Activated naive CD8-positive, alpha-beta T cell treated with anti-CD3 and anti-CD28 coated beads, Interleukin-2, amount 50 U/mL, for 16 hours (primary cell): ENCODE data around the gene ITGAE.

Experiments
- DNase-seq: peaks from one replicate; pipeline ENCODE4 v3.0.0-alpha.2; 2020; ENCODE audit warnings: low read depth, low spot score

Gene ITGAE

DNA sequence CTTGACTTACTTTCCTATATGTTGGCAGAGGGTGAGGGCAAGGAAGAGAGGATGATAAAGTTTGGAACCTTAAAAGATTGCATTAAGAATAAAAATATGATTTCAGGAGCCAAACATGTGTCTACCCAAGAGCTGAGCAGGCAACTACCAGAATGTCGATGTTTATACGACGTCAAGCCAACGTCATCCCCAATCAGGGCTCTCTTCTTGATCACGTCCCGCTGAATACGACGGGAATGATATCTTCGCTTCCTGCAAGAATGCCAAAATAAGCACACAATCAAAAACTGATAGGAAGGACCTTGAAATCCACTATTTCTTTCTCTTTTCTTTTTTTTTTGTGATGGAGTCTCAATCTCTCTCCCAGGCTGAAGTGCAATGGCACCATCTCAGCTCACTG, 20.1 kb upstream of the ITGAE start:
- DNase-seq, result no peak

DNA sequence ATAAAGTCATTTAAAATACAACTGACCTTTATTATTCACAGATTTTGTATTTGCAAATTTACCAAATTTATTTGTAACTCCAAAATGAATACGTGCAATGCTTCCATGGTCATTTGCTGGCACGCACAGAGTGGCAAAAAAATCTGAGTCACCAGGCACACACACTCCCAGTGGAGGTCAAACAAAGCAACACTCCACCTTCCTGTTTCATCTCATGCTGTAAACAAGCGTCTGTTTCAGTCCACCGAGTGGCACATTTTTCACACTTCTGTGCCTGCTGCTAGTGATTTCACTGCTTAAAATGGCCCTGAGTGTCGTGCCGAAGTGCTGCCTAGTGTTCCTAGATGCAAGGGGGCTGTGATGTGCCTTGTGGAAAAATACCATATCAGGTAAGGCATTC, 17.8 kb upstream of the ITGAE start:
- no peak for DNase-seq

DNA sequence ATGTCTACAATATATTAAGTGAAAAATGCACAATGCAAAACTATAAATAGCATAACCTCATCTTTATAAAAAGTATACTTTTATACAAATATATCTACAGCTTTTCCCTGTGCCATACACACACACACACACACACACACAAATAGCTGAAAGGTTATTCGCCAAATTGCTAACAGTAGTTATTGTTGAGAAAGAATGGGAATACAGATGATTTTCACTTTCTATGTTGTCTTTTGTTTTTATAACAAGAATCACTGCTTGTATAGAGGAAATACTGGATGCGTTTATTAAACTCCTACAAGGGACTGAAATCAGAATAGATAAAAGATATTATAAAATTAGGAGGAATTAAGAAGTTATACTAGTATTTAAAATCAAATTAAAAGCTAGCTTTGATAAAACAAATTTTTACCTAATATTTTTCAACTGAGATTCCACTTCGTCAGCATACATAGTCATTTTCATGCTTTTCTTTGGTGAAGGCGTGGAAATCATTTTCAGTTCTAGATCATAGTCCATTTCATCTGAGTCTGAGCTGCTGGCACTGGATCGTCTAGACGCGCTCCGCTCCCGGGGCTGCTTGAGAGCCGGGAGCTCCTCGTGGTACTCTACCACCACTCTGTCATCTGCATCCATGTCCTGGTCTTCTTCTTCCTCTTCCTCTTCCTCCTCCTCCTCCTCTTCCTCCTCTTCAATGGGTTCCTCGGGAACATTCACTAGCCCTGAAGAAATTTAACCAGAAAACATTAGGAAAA, 17.0 kb upstream of the ITGAE start:
- no peak for DNase-seq

DNA sequence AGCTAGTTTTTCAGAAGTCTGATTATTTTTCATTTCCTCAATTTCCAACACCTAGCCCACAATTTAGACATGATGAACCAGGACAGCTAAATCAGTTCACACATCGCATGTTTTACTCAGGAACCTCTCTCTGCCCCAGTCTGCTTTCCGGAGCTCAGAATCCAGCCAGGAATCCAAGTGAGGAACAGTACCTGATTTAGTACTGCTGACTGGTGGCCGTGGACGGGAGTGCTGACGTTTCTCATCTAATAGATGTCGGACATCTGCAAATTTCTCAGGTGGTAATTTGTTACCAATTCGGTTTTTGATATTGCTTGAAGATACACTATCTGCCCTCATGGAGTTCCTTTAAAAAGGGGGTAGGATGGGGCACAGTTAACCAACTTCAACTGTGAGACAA, 14.9 kb upstream of the ITGAE start:
- no peak for DNase-seq

DNA sequence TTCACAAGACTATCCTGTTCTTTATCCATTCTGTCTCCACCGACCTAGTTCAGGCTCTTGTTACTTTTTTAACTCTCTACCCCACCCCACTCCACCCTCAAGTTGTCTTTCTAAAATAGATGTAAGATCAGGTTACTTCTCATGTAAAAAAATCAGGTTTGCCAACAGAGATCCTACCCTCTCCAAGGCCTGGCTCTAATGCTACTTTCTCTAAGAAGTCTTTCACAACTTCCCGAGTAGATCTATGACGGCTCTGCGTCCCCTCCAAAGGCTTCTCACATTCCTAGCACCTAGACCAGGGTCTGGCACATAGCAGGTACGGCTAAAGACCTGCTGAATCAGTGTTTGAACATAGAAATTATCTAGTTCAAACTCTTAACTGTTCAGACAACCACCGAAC, 14.1 kb upstream of the ITGAE start:
- DNase-seq, result no peak

DNA sequence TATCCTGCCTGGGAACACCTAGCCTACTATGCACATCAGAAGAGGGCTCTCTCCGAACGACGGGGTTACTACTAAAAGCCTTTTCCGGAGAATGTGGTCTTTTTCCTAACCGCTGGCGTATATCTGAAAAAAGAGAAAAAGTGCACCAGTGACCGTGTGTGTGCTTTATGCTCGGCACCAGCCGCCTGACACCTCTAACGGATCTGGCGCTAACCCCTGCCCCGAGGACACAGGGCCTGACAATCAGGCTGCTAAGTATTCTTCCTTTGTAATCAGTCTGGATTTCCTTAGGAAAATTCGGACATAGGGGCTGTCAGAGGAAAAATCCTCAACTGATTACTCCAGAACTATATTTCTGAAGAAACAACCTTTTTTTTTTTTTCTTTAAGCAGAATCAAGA, 13.4 kb upstream of the ITGAE start:
- no peak for DNase-seq

DNA sequence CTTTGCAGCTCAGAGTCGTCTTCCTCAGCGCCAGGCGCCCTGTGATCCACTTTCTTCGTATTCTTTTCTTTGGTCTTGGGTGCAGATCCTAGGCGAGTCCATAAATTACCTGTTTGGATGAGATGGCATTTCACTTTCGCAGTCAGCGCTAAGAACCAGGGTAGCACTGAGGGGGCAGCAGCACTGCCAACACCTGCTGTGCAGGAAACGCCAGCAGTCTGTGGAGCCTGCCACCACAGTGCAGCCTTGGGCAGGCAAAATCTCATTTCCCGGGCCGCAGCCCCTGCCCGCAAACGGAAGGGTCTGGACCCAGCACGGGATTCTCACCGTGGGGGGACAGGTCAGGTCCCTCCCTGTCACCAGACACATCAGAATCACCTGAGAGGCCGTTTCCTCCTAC, 12.2 kb upstream of the ITGAE start:
- no peak for DNase-seq

DNA sequence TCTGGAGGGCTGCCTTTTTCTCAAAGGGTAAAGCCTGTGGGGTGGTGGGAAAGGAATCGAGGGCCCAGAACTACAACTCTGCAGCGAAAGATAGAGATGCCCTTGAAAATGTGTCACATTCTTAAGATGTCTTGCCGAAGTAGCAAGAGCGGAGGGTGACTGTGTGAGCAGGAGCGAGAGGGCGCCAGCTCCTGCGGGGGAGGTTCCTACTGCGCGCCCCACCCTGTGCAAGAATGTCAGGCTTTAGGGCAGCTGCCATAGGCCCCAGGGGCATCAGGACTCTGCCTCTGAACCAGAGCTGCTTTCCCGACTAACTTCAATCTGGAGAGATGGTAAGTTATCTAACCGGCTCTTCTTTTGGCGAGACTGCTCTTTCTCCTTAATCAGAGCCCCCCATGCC, 11.8 kb upstream of the ITGAE start:
- DNase-seq, result no peak

DNA sequence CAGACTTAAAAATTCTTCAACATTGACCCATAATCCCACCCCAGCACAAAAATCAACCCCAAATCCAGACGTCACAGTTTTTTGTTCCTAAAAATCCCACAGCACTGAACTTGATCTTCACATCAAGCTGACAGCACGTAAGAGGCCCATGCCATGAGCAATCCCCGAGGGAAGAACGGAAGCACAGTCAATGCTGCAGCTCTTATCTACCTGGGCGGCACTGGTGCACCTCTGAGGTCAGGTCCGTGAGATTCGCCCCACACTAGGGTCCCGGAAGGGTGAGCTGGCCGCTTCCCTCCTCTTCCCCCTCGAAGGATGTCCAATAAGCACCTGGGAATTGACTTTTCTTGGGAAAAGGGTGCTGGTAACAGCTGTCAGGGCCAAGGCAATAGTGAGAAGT, 11.3 kb upstream of the ITGAE start:
- no peak for DNase-seq

DNA sequence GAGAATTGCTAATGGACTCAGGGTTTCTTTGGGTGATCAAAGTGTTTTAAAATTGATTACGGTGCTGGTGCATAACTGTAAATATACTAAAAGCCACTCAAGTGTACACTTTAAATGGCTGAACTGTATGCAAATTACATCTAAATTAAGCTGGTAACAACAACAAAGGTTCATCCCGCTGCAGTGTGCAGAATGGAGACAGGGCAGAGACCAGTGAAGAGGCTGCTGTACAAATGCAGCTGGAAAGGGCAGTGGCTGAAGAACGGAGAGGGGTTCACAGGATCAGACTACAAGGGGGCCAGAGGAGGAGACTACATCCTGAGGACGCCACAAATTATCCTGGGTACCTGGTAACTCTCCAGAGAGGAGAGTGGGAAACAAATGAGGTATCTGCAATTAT, 9.0 kb upstream of the ITGAE start:
- DNase-seq, result no peak

DNA sequence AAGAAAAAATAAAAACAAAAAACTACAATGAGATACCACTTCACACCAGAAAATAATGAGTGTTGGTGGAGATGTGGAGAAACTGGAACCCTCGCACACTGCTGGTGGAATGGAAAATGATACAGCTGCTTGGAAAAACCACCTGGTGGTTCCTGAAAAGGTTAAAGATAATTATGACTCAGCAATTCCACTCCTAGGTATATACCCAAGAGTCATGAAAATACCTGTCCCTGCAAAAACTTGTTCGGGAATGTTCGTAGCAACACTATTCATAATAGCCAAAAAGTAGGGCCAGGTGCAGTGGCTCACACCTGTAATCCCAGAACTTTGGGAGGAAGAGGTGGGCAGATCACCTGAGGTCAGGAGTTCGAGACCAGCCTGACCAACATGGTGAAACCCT, 8.1 kb upstream of the ITGAE start:
- no peak for DNase-seq

DNA sequence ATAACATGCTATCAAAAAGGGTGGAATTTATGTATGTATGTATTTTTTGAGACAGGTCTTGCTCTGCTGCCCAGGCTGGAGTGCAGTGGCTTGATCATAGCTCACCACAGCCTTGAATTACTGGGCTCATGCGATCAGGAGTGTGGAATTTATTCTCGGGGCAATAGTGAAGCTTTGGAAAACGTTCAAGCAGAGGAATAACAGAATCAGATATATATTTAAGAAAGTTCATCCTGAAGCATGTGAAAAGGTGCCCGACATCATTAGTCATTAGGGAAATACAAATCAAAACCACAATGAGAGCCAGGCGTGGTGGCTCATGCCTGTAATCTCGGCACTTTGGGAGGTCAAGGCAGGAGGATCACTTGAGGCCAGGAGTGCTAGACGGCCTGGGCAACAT, 7.7 kb upstream of the ITGAE start:
- no peak for DNase-seq

DNA sequence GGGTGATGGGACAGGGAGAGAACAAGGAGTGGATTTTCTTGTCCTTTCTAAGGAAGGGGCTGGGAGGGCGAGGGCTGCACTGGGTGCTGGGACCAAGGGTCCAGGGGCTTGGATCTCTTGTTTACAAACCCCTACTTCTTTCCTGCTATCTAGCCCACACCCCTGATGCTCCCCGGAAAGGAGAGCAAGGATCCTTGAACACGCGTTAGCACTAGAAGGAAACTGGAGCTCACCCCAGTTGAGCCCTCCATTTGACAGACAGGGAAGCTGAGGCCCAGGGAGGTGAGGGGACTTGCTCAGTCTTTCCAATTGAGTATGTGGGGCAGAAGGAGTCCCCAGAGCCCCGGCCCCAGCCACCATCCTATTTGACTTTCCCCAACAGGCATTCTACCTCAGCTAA, 4.6 kb upstream of the ITGAE start:
- no peak for DNase-seq

DNA sequence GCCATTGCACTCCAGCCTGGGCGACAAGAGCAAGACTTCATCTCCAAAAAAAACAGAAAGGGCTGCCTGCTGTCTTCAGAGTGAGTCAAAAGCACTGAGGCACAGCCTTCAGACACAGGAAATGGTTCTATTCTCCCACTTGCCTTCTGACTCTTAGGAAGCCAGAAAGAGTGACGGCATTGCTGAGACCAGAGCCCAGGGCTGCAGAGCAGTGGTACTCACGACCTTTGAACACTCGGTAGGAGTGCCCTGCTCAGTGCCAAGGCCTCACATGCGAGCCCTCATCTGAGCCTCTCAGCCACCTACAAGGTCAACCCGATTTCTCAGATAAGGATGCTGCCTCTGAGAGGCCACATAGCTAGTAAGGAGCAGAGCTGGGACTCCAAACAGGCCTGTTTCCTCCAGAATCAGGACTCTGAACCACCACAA, 3.5 kb upstream of the ITGAE start:
- no peak for DNase-seq

DNA sequence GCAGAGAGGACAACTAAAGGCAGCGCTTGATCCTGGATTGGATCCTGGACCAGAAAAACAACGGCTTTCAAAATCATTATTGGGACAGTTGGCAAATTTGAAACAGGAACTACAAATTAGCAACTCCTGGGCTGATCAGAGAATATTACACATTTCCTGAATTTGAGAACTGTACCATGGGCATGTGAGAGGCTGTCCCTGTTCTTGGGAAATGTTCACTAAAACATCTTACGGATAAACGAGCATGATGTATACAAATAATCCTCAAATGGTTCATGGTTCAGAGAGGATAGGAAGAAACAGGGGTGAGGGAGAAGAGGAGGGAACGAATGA, 2.3 kb upstream of the ITGAE start:
- no peak for DNase-seq

DNA sequence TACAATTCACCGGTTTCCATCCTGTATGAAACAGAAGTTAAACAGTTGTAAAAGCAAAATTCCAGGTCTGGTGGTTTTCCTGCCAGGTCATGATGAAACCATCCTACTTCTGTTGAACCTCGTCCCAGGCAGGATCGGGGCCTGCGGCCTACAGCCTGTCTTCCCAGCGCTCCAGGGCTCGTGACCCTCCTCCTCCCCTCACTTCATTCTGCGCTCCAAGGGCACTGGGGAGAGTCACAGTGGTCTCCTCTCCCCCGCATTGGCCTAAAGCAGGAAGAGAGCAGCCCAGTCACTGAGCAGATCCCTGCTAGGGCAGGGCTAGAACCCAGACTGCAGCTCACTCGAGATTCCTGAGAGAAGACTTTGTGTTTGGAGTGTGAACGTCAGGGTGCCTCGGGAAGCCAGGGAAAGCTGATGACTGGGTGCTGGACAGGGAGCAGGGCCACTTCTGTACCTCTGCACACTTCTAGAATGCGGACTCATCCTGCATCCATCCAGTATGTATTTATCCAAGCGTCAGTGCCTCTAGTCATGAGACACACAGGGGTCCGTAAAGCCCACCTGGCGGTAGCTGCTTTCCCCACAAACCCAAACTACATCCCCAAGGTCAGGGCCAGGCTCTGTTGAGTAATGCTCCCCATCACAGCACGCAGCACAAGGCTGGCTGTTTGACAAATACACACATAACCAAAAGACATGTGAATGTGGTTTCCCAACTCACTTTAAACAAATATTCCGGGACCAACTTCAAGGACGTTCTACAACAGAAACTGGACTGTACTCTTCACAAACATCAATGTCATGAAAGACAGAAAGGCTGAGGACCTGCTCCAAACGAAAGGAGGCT, 1.7 kb upstream of the ITGAE start:
- no peak for DNase-seq

DNA sequence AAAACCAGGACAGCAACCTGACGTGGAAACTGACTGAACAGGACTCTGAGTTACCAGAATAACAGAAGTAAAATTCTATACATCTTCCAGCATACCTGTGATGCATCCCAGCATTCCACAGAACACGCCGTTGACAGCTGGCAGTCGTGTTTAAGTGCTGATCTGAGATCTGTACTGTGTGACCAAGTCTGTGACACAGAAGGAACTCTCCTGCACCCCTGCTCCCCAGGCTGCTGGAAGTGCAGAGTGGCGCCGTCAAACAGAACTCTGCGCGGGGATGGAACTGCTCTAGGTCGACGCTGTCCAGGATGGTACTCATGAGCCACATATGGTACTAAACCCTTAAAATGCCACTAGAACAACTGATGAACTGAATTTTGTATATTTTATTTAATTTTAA, 804 bp upstream of the ITGAE start:
- DNase-seq, result no peak

DNA sequence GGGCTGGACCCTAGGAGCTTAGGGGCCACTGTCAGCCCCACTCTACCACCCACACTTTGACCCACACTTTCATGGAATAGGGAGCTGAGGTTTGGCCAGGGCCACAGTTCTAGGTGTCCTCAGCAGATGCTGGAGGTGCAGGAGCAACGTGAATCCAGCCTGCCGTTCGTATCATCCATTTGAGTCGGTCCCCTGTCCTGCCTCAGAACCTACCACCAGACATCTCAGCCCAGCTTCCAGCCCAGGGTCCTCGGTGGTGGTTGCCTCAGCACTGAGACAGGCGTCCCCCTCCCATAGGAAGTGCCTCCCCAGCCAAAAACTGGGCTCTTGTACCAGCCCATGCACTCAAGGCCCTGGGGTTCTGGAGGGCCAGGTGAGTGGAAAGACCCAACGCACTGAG, 359 bp upstream of the ITGAE start:
- DNase-seq, result no peak

DNA sequence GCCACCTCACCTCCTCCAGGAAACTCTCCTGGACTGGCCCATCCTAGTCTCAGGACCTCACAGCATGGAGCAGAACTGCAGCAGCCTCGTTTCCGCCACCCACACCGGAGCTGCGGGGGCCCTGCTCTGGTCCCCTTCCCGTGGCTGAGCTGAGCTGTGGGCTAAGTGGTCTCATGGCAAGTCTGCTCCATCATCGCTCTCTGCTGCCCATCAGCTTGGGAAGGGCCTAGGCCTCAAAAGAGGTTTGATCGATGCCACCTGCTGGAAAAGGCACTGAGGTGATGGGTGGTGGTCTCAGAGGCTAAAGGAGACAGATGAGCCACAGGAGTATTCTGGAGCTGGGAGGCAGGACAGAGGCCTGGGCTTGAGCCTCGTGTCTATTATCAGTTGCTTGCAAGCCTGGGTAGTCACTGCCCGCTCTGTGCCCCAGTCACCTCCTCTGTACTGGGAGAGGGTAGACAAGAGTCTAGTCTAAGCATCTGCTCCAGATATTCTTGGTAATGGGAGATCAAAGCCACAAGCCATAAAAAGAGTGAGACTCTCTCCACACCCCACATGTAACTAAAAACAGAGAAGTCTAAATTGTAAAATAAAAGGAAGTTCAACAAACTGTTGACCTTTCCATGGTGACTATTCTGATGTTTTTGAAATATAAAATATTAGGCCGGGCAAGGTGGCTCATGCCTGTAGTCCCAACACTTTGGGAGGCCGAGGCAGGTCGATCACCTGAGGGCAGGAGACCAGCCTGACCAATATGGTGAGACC, 1.6 kb downstream of the ITGAE start:
- no peak for DNase-seq

DNA sequence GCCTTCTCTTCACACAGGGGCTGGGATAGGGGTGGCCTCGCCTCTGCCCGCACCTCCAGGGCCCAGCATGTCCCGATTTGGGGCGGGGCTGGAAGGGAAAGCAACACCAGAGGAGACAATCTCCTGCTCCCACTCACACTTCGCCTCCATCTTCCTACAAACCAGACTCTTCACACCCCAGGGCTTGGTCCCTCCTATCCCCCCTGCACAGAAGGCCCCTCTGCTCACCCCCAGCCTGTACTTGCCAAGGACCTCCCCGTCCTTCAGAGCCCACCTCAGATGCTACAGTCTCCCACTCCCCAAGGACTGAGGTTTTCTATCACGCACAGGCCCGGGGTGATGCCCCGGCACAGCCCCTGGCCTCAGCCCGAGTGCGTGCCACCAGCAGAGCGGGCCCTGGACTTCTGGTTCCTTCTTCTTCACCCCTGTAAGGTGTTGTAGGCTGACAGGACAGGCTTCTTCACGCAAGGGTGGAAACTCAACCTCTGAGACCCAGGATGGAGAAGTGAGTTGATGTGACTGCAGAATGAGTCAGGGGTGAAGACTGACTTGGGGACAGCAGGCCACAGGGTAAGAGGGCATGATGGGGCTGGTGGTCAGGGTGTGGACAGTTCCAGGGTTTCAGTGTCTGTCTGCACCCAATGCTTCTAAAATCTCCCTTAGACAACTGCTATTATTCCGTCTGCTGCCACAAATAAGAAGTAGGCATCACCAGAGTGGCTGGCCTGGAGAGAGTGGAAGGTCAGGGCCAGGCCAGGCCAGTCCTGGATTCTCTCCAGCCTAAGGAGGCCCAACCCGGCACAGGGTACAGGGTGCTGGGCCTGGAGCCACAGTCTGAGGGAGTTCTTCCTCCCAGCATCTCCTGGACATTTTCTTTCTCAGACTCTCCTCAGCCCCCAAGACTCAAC, 2.5 kb downstream of the ITGAE start:
- no peak for DNase-seq

DNA sequence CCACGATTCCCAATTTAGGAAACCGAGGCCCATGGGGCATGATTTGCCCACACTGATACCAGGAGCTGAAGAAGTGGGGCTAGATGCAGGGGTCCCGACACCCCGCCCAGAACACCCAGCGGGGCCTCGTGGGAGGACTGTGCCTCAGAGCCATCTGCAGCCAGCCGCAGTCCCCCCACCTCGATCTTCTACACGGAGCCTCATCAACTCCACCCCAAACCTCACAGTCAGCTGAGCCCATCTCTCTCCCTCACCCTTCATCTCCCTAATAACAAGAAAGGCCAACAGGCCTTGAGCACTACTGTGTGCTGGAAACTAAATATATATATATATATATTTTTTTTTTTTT, 4.2 kb downstream of the ITGAE start:
- no peak for DNase-seq
